IMR-90 (cell line): ENCODE measurements around the gene OR6K3. TPM values are rescaled to one million over a fixed set of nuclear protein-coding genes. Genes with fewer than 3 reads are reported as not detected.

Source experiments
- ATAC-seq: fragments of 200-7000 bp; cut with Tn5 transposase; 2 replicates; pipeline ENCODE4 v1.9.1; 2020; ENCODE audit warnings: low read depth, mild to moderate bottlenecking, moderate library complexity
- BruUV-seq: library from RNA; stranded (reverse); fragments of 400-500 nt; replicated peaks from 2 replicates; lab custom pipeline; 2021; lab: Mats Ljungman, UMichigan
- CTCF ChIA-PET: fragments of 300-600 bp; formaldehyde crosslinking; extraction: SDS; loops from one replicate; lab custom pipeline; 2021; ENCODE audit warnings: antibody characterized with exemption; lab: Yijun Ruan, JAX
- POLR2A ChIA-PET: fragments of 300-600 bp; sonication (Branson Sonifier 250); formaldehyde crosslinking; loops from one replicate; lab custom pipeline; 2022; ENCODE audit warnings: antibody characterized with exemption; ENCODE audit not compliant: unreplicated experiment; lab: Charles Lee
- DNase-seq: peaks from one replicate; pipeline ENCODE4 v3.0.0; 2013
- H2AFZ ChIP-seq: replicated peaks from 2 replicates; pipeline ENCODE3; 2013; ENCODE audit warnings: low read length, mild to moderate bottlenecking; ENCODE audit not compliant: poor library complexity
- H2AK5ac ChIP-seq: 2 replicates; pipeline ENCODE4 v1.6.1; 2013; ENCODE audit warnings: low read depth, low read length, inconsistent platforms
- H2AK9ac ChIP-seq: replicated peaks from 2 replicates; pipeline ENCODE3; 2013; ENCODE audit warnings: mild to moderate bottlenecking, low read depth, low read length, moderate library complexity; ENCODE audit not compliant: poor library complexity
- H2BK120ac ChIP-seq: 2 replicates; pipeline ENCODE4 v1.6.1; 2013; ENCODE audit warnings: low read depth, low read length, inconsistent platforms
- H2BK15ac ChIP-seq: 3 replicates; pipeline ENCODE4 v1.6.1; 2013; ENCODE audit warnings: low read depth, low read length, inconsistent platforms
- H2BK20ac ChIP-seq: 2 replicates; pipeline ENCODE4 v1.6.1; 2013; ENCODE audit warnings: low read depth, mild to moderate bottlenecking, inconsistent platforms, low read length, moderate library complexity
- H2BK5ac ChIP-seq: 2 replicates; pipeline ENCODE4 v1.6.1; 2013; ENCODE audit warnings: mild to moderate bottlenecking, low read depth, low read length, inconsistent platforms; ENCODE audit not compliant: poor library complexity, severe bottlenecking
- H3K14ac ChIP-seq: replicated peaks from 2 replicates; pipeline ENCODE4 v1.6.1; 2013; ENCODE audit warnings: low read depth, low read length, inconsistent platforms
- H3K18ac ChIP-seq: 2 replicates; pipeline ENCODE4 v1.6.1; 2013; ENCODE audit warnings: low read depth, low read length, control low read depth
- H3K23ac ChIP-seq: 2 replicates; pipeline ENCODE4 v1.6.1; 2013; ENCODE audit warnings: low read depth, low read length, inconsistent platforms
- H3K27ac ChIP-seq: 2 replicates; pipeline ENCODE4 v1.5.1; 2013; ENCODE audit warnings: mild to moderate bottlenecking, control low read depth, low read length; ENCODE audit not compliant: insufficient read depth
- H3K27me3 ChIP-seq: 2 replicates; pipeline ENCODE4 v1.6.1; 2013; ENCODE audit warnings: low read length; ENCODE audit not compliant: control insufficient read depth, insufficient read depth
- H3K36me3 ChIP-seq: 2 replicates; pipeline ENCODE4 v1.6.1; 2013; ENCODE audit warnings: low read length, mixed read lengths; ENCODE audit not compliant: control insufficient read depth, insufficient read depth
- H3K4ac ChIP-seq: 2 replicates; pipeline ENCODE4 v1.6.1; 2013; ENCODE audit warnings: low read depth, low read length, inconsistent platforms
- H3K4me1 ChIP-seq: 2 replicates; pipeline ENCODE4 v1.6.1; 2013; ENCODE audit warnings: low read length, mixed read lengths; ENCODE audit not compliant: control insufficient read depth, insufficient read depth
- H3K4me2 ChIP-seq: 2 replicates; pipeline ENCODE4 v1.6.1; 2013; ENCODE audit warnings: low read depth, mild to moderate bottlenecking, control low read depth, low read length, moderate library complexity
- H3K4me3 ChIP-seq: 2 replicates; pipeline ENCODE4 v1.5.1; 2013; ENCODE audit warnings: low read depth, mild to moderate bottlenecking, control low read depth, low read length, moderate library complexity; ENCODE audit not compliant: insufficient read depth
- H3K56ac ChIP-seq: 2 replicates; pipeline ENCODE4 v1.6.1; 2013; ENCODE audit warnings: low read length, inconsistent platforms; ENCODE audit not compliant: insufficient read depth; ENCODE audit errors: extremely low read depth
- H3K79me1 ChIP-seq, 2 experiments: 2 replicates each; pipeline ENCODE4 v1.6.1; 2013; ENCODE audit warnings: low read length in 2 of 2, inconsistent platforms in 1 of 2, low read depth in 1 of 2
- H3K9ac ChIP-seq: 2 replicates; pipeline ENCODE4 v1.6.1; 2013; ENCODE audit warnings: low read depth, low read length, control low read depth
- H3K9me1 ChIP-seq: 2 replicates; pipeline ENCODE4 v1.6.1; 2013; ENCODE audit warnings: low read length, inconsistent platforms; ENCODE audit not compliant: insufficient read depth
- H3K9me3 ChIP-seq: 2 replicates; pipeline ENCODE4 v1.6.1; 2013; ENCODE audit warnings: low read length; ENCODE audit not compliant: control insufficient read depth, insufficient read depth
- H4K20me1 ChIP-seq: 2 replicates; pipeline ENCODE4 v1.6.1; 2013; ENCODE audit warnings: low read length, inconsistent platforms; ENCODE audit not compliant: insufficient read depth
- H4K5ac ChIP-seq: 2 replicates; pipeline ENCODE4 v1.6.1; 2013; ENCODE audit warnings: mild to moderate bottlenecking, low read depth, low read length, control low read depth
- H4K8ac ChIP-seq, 2 experiments: 2 replicates each; pipeline ENCODE4 v1.6.1; 2013; ENCODE audit warnings: low read depth in 2 of 2, low read length in 2 of 2, control low read depth in 1 of 2, inconsistent platforms in 1 of 2
- H4K91ac ChIP-seq: 2 replicates; pipeline ENCODE4 v1.6.1; 2013; ENCODE audit warnings: low read depth, low read length, inconsistent platforms; ENCODE audit not compliant: insufficient read depth
- BHLHE40 ChIP-seq: fragments of 150-350 bp; IDR thresholded peaks from 2 replicates; pipeline ENCODE4 v1.6.1; 2016; ENCODE audit warnings: mild to moderate bottlenecking, low read depth, low read length
- CEBPB ChIP-seq: IDR thresholded peaks from 2 replicates; pipeline ENCODE4 v1.6.1; 2012; ENCODE audit warnings: low read depth, low read length, improper control_type of control experiment
- CHD1 ChIP-seq: IDR thresholded peaks from 2 replicates; pipeline ENCODE4 v1.6.1; 2012; ENCODE audit warnings: low read depth, low read length, improper control_type of control experiment
- FOS ChIP-seq: fragments of 150-350 bp; IDR thresholded peaks from 2 replicates; pipeline ENCODE4 v1.6.1; 2016; ENCODE audit warnings: low read depth, low read length
- MAFK ChIP-seq: IDR thresholded peaks from 2 replicates; pipeline ENCODE4 v1.6.1; 2012; ENCODE audit warnings: low read depth, low read length, improper control_type of control experiment
- MAZ ChIP-seq: IDR thresholded peaks from 2 replicates; pipeline ENCODE4 v1.6.1; 2012; ENCODE audit warnings: low read depth, mild to moderate bottlenecking, low read length, improper control_type of control experiment, moderate library complexity, borderline replicate concordance
- MXI1 ChIP-seq: IDR thresholded peaks from 2 replicates; pipeline ENCODE4 v1.6.1; 2012; ENCODE audit warnings: low read depth, mild to moderate bottlenecking, low read length, moderate library complexity, borderline replicate concordance
- NFE2L2 ChIP-seq: fragments of 150-350 bp; IDR thresholded peaks from 2 replicates; pipeline ENCODE4 v1.6.1; 2016; ENCODE audit warnings: low read depth, mild to moderate bottlenecking, low read length
- POLR2A ChIP-seq: IDR thresholded peaks from 2 replicates; pipeline ENCODE4 v1.6.1; 2012; ENCODE audit warnings: mild to moderate bottlenecking, low read depth, low read length
- RAD21 ChIP-seq: IDR thresholded peaks from 2 replicates; pipeline ENCODE4 v1.6.1; 2012; ENCODE audit warnings: low read length, improper control_type of control experiment
- RCOR1 ChIP-seq: IDR thresholded peaks from 2 replicates; pipeline ENCODE4 v1.6.1; 2012; ENCODE audit warnings: mild to moderate bottlenecking, low read length, improper control_type of control experiment; ENCODE audit not compliant: insufficient replicate concordance
- RFX5 ChIP-seq: IDR thresholded peaks from 2 replicates; pipeline ENCODE4 v1.8.0; 2012; ENCODE audit warnings: low read depth, mild to moderate bottlenecking, low read length, moderate library complexity
- SMC3 ChIP-seq: fragments of 150-350 bp; IDR thresholded peaks from 2 replicates; pipeline ENCODE4 v1.6.1; 2016; ENCODE audit warnings: low read depth, mild to moderate bottlenecking, antibody characterized with exemption, low read length, moderate library complexity
- WGBS, 2 experiments: methylation state at CpG; one replicate each; pipeline versions ENCODE4 v1.1.5 to v1.1.7; 2013; ENCODE audit warnings: missing lambda C conversion rate in 2 of 2; ENCODE audit not compliant: insufficient read length in 1 of 2; ENCODE audit errors: extremely low coverage in 2 of 2; 5-methylcytosine and 5-hydroxymethylcytosine counted together
- dilution Hi-C: fragments of 300-500 bp; cut with HindIII; formaldehyde crosslinking; loops from one replicate; pipeline ENCODE4 v1.14.3; 2018; ENCODE audit warnings: low sequenced_read_pairs; ENCODE audit not compliant: unreplicated experiment
- in situ Hi-C: fragments of 300-500 bp; cut with MboI; formaldehyde crosslinking; loops from 3 replicates; pipeline ENCODE4 v1.14.3; 2019; ENCODE audit warnings: low sequenced_read_pairs, inconsistent platforms, mixed read lengths
- intact Hi-C: fragments of 100-400 bp; cut with micrococcal nuclease; formaldehyde crosslinking; loops from 2 replicates; pipeline ENCODE4 v1.10.0; 2022
- polyA plus RNA-seq, 3 experiments: library from polyadenylated mRNA; depleted of rRNA; stranded (reverse); fragments of >200 nt; gene quantifications; 2 replicates each; pipeline ENCODE4 v1.2.3, GENCODE V29; 2012; ENCODE audit warnings: low replicate concordance in 1 of 3
- total RNA-seq: library from RNA; depleted of rRNA; stranded (reverse); fragments of >200 nt; gene quantifications from 2 replicates; pipeline ENCODE4 v1.2.3, GENCODE V29; 2012
- TF ChIP-seq, protein P1 (sequence below): fragments of 150-350 bp; IDR thresholded peaks from 2 replicates; pipeline ENCODE4 v1.6.1; 2017; ENCODE audit warnings: mild to moderate bottlenecking, antibody characterized with exemption, low read length, low read depth
- TF ChIP-seq, protein P2 (sequence below): fragments of 150-350 bp; IDR thresholded peaks from 2 replicates; pipeline ENCODE4 v1.6.1; 2016; ENCODE audit warnings: low read depth, mild to moderate bottlenecking, low read length, moderate library complexity, borderline replicate concordance
- TF ChIP-seq, protein P3 (sequence below): conservative IDR thresholded peaks from 2 replicates; pipeline ENCODE4 v1.5.1; 2012; ENCODE audit warnings: mild to moderate bottlenecking, low read depth, low read length, improper control_type of control experiment

OR6K3 gene
- total and polyA plus RNA-seq, 2 of the 4 experiments (the other 2 are of a cell fraction): not detected

DNA sequence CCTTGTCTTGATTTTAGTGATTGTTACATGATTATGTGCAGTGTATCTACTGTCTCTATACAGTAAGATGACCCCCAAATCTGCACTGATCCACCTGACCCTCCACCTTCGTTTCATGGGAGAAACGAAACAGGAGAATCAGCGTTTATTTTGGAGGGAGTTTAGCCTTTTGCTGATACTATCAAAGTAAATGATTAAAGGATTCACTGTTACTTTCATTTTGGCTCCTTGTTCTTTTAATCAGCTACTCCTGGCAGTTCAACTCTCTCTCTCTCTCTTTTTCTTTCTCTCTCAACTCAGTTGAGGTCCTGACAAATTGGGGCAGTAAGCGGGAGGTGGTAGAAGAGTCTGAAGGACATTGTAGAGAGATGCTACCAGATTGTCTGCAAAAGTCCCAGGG is 9.9 kb upstream of the OR6K3 start:
- Histone ChIP-seq H2BK20ac (no peak overlapping the region), H3K4ac (no peak overlapping the region), H2BK120ac (no peak overlapping the region), H4K8ac (no peak overlapping the region), H3K23ac (no peak overlapping the region), H4K5ac (no peak overlapping the region), H3K56ac (no peak overlapping the region), H3K36me3 (no peaks in the 10 kb centered on the region), H3K27ac (no peak overlapping the region), H2AFZ (no peak overlapping the region), H3K9me1 (no peaks in the 10 kb centered on the region), H2BK5ac (no peak overlapping the region), H3K79me1 (no peaks in the 10 kb centered on the region), H2BK15ac (no peak overlapping the region), H3K4me1 (no peaks in the 10 kb centered on the region), H3K14ac (no peak overlapping the region), H3K4me3 (no peak overlapping the region), H2AK5ac (no peak overlapping the region), H3K27me3 (no peaks in the 10 kb centered on the region), H3K9ac (no peak overlapping the region), H4K91ac (no peak overlapping the region), H3K9me3 (no peaks in the 10 kb centered on the region), H3K4me2 (no peak overlapping the region), H2AK9ac (no peak overlapping the region), H3K18ac (no peak overlapping the region), H4K20me1 (no peaks in the 10 kb centered on the region)
- WGBS, 2 experiments: no CpG with 5 or more reads among the region's 4 CpGs
- in situ Hi-C loops (no loop called here), intact Hi-C loops (no loop called here), dilution Hi-C loops (no loop called here)
- ATAC-seq: no peak
- no peak for DNase-seq
- no TSS peak for BruUV-seq
- no peak for TF ChIP-seq BHLHE40
- TF ChIP-seq, protein P1, sequence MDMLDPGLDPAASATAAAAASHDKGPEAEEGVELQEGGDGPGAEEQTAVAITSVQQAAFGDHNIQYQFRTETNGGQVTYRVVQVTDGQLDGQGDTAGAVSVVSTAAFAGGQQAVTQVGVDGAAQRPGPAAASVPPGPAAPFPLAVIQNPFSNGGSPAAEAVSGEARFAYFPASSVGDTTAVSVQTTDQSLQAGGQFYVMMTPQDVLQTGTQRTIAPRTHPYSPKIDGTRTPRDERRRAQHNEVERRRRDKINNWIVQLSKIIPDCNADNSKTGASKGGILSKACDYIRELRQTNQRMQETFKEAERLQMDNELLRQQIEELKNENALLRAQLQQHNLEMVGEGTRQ: no peak
- no peak for TF ChIP-seq MAZ
- TF ChIP-seq RFX5: no peak
- TF ChIP-seq, protein P2, sequence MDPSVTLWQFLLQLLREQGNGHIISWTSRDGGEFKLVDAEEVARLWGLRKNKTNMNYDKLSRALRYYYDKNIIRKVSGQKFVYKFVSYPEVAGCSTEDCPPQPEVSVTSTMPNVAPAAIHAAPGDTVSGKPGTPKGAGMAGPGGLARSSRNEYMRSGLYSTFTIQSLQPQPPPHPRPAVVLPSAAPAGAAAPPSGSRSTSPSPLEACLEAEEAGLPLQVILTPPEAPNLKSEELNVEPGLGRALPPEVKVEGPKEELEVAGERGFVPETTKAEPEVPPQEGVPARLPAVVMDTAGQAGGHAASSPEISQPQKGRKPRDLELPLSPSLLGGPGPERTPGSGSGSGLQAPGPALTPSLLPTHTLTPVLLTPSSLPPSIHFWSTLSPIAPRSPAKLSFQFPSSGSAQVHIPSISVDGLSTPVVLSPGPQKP: no peak
- TF ChIP-seq FOS: no peak
- TF ChIP-seq RAD21: no peak
- no peak for TF ChIP-seq MAFK
- no peak for TF ChIP-seq CHD1
- TF ChIP-seq POLR2A: no peak
- no peak for TF ChIP-seq SMC3
- TF ChIP-seq CEBPB: no peak
- TF ChIP-seq, protein P3, sequence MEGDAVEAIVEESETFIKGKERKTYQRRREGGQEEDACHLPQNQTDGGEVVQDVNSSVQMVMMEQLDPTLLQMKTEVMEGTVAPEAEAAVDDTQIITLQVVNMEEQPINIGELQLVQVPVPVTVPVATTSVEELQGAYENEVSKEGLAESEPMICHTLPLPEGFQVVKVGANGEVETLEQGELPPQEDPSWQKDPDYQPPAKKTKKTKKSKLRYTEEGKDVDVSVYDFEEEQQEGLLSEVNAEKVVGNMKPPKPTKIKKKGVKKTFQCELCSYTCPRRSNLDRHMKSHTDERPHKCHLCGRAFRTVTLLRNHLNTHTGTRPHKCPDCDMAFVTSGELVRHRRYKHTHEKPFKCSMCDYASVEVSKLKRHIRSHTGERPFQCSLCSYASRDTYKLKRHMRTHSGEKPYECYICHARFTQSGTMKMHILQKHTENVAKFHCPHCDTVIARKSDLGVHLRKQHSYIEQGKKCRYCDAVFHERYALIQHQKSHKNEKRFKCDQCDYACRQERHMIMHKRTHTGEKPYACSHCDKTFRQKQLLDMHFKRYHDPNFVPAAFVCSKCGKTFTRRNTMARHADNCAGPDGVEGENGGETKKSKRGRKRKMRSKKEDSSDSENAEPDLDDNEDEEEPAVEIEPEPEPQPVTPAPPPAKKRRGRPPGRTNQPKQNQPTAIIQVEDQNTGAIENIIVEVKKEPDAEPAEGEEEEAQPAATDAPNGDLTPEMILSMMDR: no peak
- TF ChIP-seq NFE2L2: no peak
- no peak for TF ChIP-seq MXI1
- TF ChIP-seq RCOR1: no peak
- CTCF ChIA-PET: no interaction called here
- POLR2A ChIA-PET: no interaction called here
